Measurements from ENCODE around the gene CBFA2T3.

Gene CBFA2T3

GRCh38 chr16:88906535-88907105 is 70.4 kb downstream of the CBFA2T3 start (continued):
- TF ChIP-seq OVOL3 (tag by site-specific recombination; IDR thresholded peaks at IDR 0.05), result no peak
- no peak for TF ChIP-seq ZNF843 (tag by site-specific recombination; IDR thresholded peaks at IDR 0.05)
- TF ChIP-seq ZNF776 (tag by site-specific recombination; IDR thresholded peaks at IDR 0.05; ENCODE audit: borderline replicate concordance), result no peak
- TF ChIP-seq YY1 (tag by site-specific recombination; IDR thresholded peaks at IDR 0.05), result no peak
- no peak for TF ChIP-seq EGR2 (tag by site-specific recombination; IDR thresholded peaks at IDR 0.05; ENCODE audit: low read depth)
- no peak for TF ChIP-seq HOXD13 (CRISPR knock-in tag; IDR thresholded peaks at IDR 0.05; ENCODE audit: borderline replicate concordance)
- TF ChIP-seq ZNF473 (tag by site-specific recombination; IDR thresholded peaks at IDR 0.05), result no peak

GRCh38 chr16:88906020-88906419 is 71.0 kb downstream of the CBFA2T3 start:
- H3K4me1 ChIP-seq (ENCODE audit: control insufficient read depth, insufficient read depth, low read length), result no peaks in the 10 kb centered on the region
- CTCF ChIA-PET, result no interaction called here

GRCh38 chr16:88905563-88905962 is 71.4 kb downstream of the CBFA2T3 start:
- Histone ChIP-seq H3K9me3 (ENCODE audit: control insufficient read depth, insufficient read depth, low read depth, low read length) (no peaks in the 10 kb centered on the region), H3K4me3 (ENCODE audit: low read depth, low read length) (no peak overlapping the region), H3K4me1 (ENCODE audit: control insufficient read depth, insufficient read depth, low read length) (no peaks in the 10 kb centered on the region), H3K36me3 (ENCODE audit: control insufficient read depth in 2 of 2, insufficient read depth in 1 of 2, low read length in 2 of 2) (no peaks in the 10 kb centered on the region), H3K27ac (ENCODE audit: extremely low read depth, low read depth, low read length) (no peak overlapping the region)
- CTCF ChIA-PET, result no interaction called here
- TF ChIP-seq ZFP41 (tag by site-specific recombination; IDR thresholded peaks at IDR 0.05; ENCODE audit: borderline replicate concordance) (no peak), KLF8 (tag by site-specific recombination; IDR thresholded peaks at IDR 0.05) (no peak), ZNF624 (tag by site-specific recombination; IDR thresholded peaks at IDR 0.05) (no peak), ZSCAN23 (tag by site-specific recombination; IDR thresholded peaks at IDR 0.05) (no peak), ZNF76 (tag by site-specific recombination; IDR thresholded peaks at IDR 0.05; ENCODE audit: borderline replicate concordance, low read depth) (no peak), ZBTB49 (tag by site-specific recombination; IDR thresholded peaks at IDR 0.05; ENCODE audit: low read depth) (no peak), ZNF639 (tag by site-specific recombination; IDR thresholded peaks at IDR 0.05) (no peak), ZSCAN18 (tag by site-specific recombination; IDR thresholded peaks at IDR 0.05) (no peak), ZNF112 (tag by site-specific recombination; IDR thresholded peaks at IDR 0.05) (no peak), ZBTB20 (tag by site-specific recombination; IDR thresholded peaks at IDR 0.05) (no peak), ZNF658 (tag by site-specific recombination; IDR thresholded peaks at IDR 0.05) (no peak), ZNF514 (tag by site-specific recombination; IDR thresholded peaks at IDR 0.05) (no peak), ZNF585B (tag by site-specific recombination; IDR thresholded peaks at IDR 0.05) (no peak), ZNF548 (tag by site-specific recombination; IDR thresholded peaks at IDR 0.05) (no peak), ZNF248 (tag by site-specific recombination; IDR thresholded peaks at IDR 0.05) (no peak), ZNF561 (tag by site-specific recombination; IDR thresholded peaks at IDR 0.05; ENCODE audit: borderline replicate concordance) (no peak)
- POLR2A ChIA-PET, result no interaction called here

More at GRCh38 chr16:88906020-88906419, 71.0 kb downstream of the CBFA2T3 start:
- Histone ChIP-seq H3K4me3 (ENCODE audit: low read depth, low read length) (no peak overlapping the region), H3K27ac (ENCODE audit: extremely low read depth, low read depth, low read length) (no peak overlapping the region), H3K36me3 (ENCODE audit: control insufficient read depth in 2 of 2, insufficient read depth in 1 of 2, low read length in 2 of 2) (no peaks in the 10 kb centered on the region), H3K9me3 (ENCODE audit: control insufficient read depth, insufficient read depth, low read depth, low read length) (no peaks in the 10 kb centered on the region)
- no peak for TF ChIP-seq ZNF561 (tag by site-specific recombination; IDR thresholded peaks at IDR 0.05; ENCODE audit: borderline replicate concordance)
- TF ChIP-seq HOXD13 (CRISPR knock-in tag; IDR thresholded peaks at IDR 0.05; ENCODE audit: borderline replicate concordance), result no peak
- no peak for TF ChIP-seq ZNF521 (tag by site-specific recombination; IDR thresholded peaks at IDR 0.05)
- no peak for TF ChIP-seq ZFP3 (tag by site-specific recombination; IDR thresholded peaks at IDR 0.05; ENCODE audit: low read depth)
- POLR2A ChIA-PET, result no interaction called here

All from HEK293 (cell line).